Left colon (tissue), 2 donors: ENCODE results near the gene NCSTN. TPM values are rescaled to one million over a fixed set of nuclear protein-coding genes. Genes with fewer than 3 reads are reported as not detected.

Source experiments
- ATAC-seq: fragments of 200-7000 bp; cut with Tn5 transposase; one replicate; pipeline ENCODE4 v1.9.1; 2020; ENCODE audit warnings: mild to moderate bottlenecking, moderate library complexity
- DNase-seq, 2 donors: peaks; one replicate each; pipeline ENCODE4 v3.0.0-alpha.2; 2020
- intact Hi-C, 2 donors: fragments of 100-400 bp; cut with DNase I in 1 of 2; cut with micrococcal nuclease in 1 of 2; formaldehyde crosslinking; loops; one replicate each; pipeline versions ENCODE4 v1.11.2 to v1.14.0; 2022; cut with DNase I, micrococcal nuclease
- total RNA-seq, 2 donors: library from RNA; stranded (reverse); fragmentation: NEBNext Ultra II Directional; extraction: Animal tissue kit (Norgen Biotek cat#: 25700); gene quantifications; one replicate each; pipeline ENCODE4 v1.2.1, GENCODE V29; 2021
- donor health status: DM: no; HTN: no; CAD: no.
- donor health status: DM: yes; HTN: yes; CAD: no.

Gene NCSTN
- total RNA-seq, 2 donors from 2014 or later = 89.5 to 109 TPM

GRCh38 chr1:160344936-160345335 lies 1.8 kb downstream of the NCSTN start:
- intact Hi-C loops = no loop called here
- DNase-seq (no peak), ATAC-seq (no peak)

GRCh38 chr1:160346463-160346862 lies 3.3 kb downstream of the NCSTN start:
- DNase-seq = no peak
- ATAC-seq = no peak
- intact Hi-C loops = no loop called here

GRCh38 chr1:160346958-160347357 lies 3.8 kb downstream of the NCSTN start:
- intact Hi-C loops = no loop called here
- DNase-seq = peak in 1 of 2 donors; percentile 12
- no peak for ATAC-seq

- ATAC-seq (no peak), DNase-seq (no peak)
- intact Hi-C loops = no loop called here
Measured at GRCh38 chr1:160351629-160352028, 8.4 kb downstream of the NCSTN start.

GRCh38 chr1:160352555-160352954 lies 9.4 kb downstream of the NCSTN start:
- DNase-seq = no peak
- no peak for ATAC-seq
- intact Hi-C loops = no loop called here

GRCh38 chr1:160353223-160353622 lies 10.0 kb downstream of the NCSTN start:
- intact Hi-C loops = no loop called here
- ATAC-seq (no peak), DNase-seq (no peak)

GRCh38 chr1:160354388-160354985 lies 11.3 kb downstream of the NCSTN start:
- intact Hi-C loops = no loop called here
- ATAC-seq (peak; percentile 53), DNase-seq (no peak)

GRCh38 chr1:160357286-160358002 lies 14.3 kb downstream of the NCSTN start:
- ATAC-seq (no peak), DNase-seq (no peak)
- intact Hi-C loops = no loop called here

- DNase-seq (no peak), ATAC-seq (no peak)
- intact Hi-C loops = no loop called here
Measured at GRCh38 chr1:160358073-160358472, 14.9 kb downstream of the NCSTN start.

GRCh38 chr1:160359559-160360226 lies 16.5 kb downstream of the NCSTN start:
- no peak for ATAC-seq
- intact Hi-C loops = no loop called here
- DNase-seq = no peak

- ATAC-seq (no peak), DNase-seq (no peak)
- intact Hi-C loops = no loop called here
Measured at GRCh38 chr1:160360227-160360695, 17.1 kb downstream of the NCSTN start.

GRCh38 chr1:160361199-160361598 lies 18.0 kb downstream of the NCSTN start:
- ATAC-seq = no peak
- DNase-seq = no peak
- intact Hi-C loops = no loop called here

GRCh38 chr1:160361814-160362167 lies 18.6 kb downstream of the NCSTN start:
- DNase-seq (no peak), ATAC-seq (no peak)
- intact Hi-C loops = no loop called here

- no peak for ATAC-seq
- intact Hi-C loops = no loop called here
- DNase-seq = no peak
Measured at GRCh38 chr1:160362168-160362957, 19.2 kb downstream of the NCSTN start.

GRCh38 chr1:160363010-160363409 lies 19.8 kb downstream of the NCSTN start:
- DNase-seq (no peak), ATAC-seq (no peak)
- intact Hi-C loops = no loop called here

- ATAC-seq = no peak
- DNase-seq = no peak
- intact Hi-C loops = no loop called here
Measured at GRCh38 chr1:160363951-160364735, 21.0 kb downstream of the NCSTN start.

GRCh38 chr1:160365325-160365724 lies 22.1 kb downstream of the NCSTN start:
- no peak for ATAC-seq
- DNase-seq = no peak
- intact Hi-C loops = no loop called here

GRCh38 chr1:160366731-160367515 lies 23.7 kb downstream of the NCSTN start, which contains the start of gene NHLH1:
TSS of gene NHLH1 (plus strand) at chr1:160367071. CDS start at chr1:160370732, 3,661 bp downstream.
- ATAC-seq = no peak
- no peak for DNase-seq
- intact Hi-C loops = no loop called here
